MCF 10A (cell line): ENCODE data around the gene ZBTB7A. TPM values are rescaled to one million over a fixed set of nuclear protein-coding genes. Genes with fewer than 3 reads are reported as not detected.
A peak's percentile ranks its signal among the peaks of the same experiment; 100 is the strongest.

Experiments
- BruUV-seq: library from RNA; stranded (reverse); fragments of 400-500 nt; replicated peaks from 2 replicates; lab custom pipeline; 2021; lab: Mats Ljungman, UMichigan
- CTCF ChIA-PET: fragments of 300-600 bp; sonication (Branson Sonifier 250); formaldehyde crosslinking; extraction: SDS; loops from one replicate; lab custom pipeline; 2021; ENCODE audit warnings: antibody characterized with exemption, inconsistent platforms; lab: Yijun Ruan, JAX
- POLR2A ChIA-PET: fragments of 300-600, 350-650 bp; sonication (Branson Sonifier 250); formaldehyde crosslinking; extraction: SDS; loops from one replicate; lab custom pipeline; 2020; ENCODE audit warnings: antibody characterized with exemption, inconsistent platforms; lab: Yijun Ruan, JAX
- DNase-seq: peaks from one replicate; pipeline ENCODE4 v3.0.0-alpha.2; 2018; ENCODE audit not compliant: unreplicated experiment
- H3K27ac Mint-ChIP-seq: one replicate; pipeline ENCODE4 v1.8.0; 2022; ENCODE audit warnings: mild to moderate bottlenecking, low read depth, mixed read lengths; ENCODE audit not compliant: unreplicated experiment
- H3K27me3 Mint-ChIP-seq: one replicate; pipeline ENCODE4 v1.8.0; 2022; ENCODE audit warnings: mixed read lengths; ENCODE audit not compliant: insufficient read depth, unreplicated experiment
- H3K36me3 Mint-ChIP-seq: one replicate; pipeline ENCODE4 v1.8.0; 2022; ENCODE audit warnings: mild to moderate bottlenecking, moderate library complexity, mixed read lengths; ENCODE audit not compliant: insufficient read depth, unreplicated experiment
- H3K4me1 Mint-ChIP-seq: one replicate; pipeline ENCODE4 v1.8.0; 2022; ENCODE audit warnings: mixed read lengths; ENCODE audit not compliant: insufficient read depth, unreplicated experiment
- H3K4me3 Mint-ChIP-seq: one replicate; pipeline ENCODE4 v1.8.0; 2022; ENCODE audit warnings: mild to moderate bottlenecking, moderate library complexity, mixed read lengths; ENCODE audit not compliant: unreplicated experiment
- H3K9me3 Mint-ChIP-seq: one replicate; pipeline ENCODE4 v1.8.0; 2022; ENCODE audit warnings: mixed read lengths; ENCODE audit not compliant: unreplicated experiment
- intact Hi-C: fragments of 100-400 bp; cut with micrococcal nuclease; formaldehyde crosslinking; loops from 2 replicates; pipeline ENCODE4 v1.14.1; 2022
- total RNA-seq: library from RNA; stranded (reverse); gene quantifications from 2 replicates; pipeline ENCODE4 v1.2.3, GENCODE V29; 2022
- TF ChIP-seq, protein P1 (sequence below): fragments of 200-600 bp; IDR thresholded peaks from one replicate; pipeline ENCODE4 v1.8.0; 2022; ENCODE audit warnings: antibody characterized with exemption, mild to moderate bottlenecking; ENCODE audit not compliant: unreplicated experiment

ZBTB7A gene
- total RNA-seq, 1 experiment from 2014 or later, result 35.1 TPM

DNA sequence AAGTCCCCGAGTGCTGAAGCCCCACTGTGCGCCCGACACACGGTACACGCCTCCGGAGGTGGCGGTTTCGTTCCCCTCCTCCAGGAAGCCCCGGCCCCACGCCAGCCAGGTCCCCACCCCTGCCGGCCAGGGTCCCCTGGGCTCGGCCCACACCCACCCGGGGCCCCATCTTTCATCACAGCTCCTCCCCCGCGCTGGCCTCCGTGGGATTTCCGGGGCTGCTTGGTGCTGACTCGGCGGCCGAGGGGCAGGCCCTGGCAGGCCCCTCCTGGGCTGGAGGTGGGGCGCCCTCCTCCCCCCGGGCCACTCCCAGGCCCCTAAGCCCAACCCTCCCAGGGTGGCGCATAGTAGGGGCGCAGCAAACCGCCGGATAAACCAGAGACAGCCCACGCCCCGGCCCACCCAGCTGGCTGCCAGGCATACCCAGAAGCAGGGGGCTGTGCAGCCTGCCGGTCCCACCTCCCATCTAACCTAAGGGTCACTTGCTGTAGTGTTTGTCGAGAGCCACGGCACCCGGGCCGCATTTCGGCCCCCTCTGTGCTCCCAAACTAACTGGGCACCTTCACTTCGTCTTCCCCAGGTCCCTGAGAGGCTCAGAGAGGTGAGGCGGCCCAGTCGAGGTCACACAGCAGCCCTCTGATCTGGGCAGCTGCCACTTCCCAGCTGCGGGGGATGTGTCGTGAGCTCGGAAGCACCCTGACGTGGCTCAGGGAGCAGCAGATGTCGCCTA, 6.6 kb downstream of the ZBTB7A start:
- TF ChIP-seq, protein P1, sequence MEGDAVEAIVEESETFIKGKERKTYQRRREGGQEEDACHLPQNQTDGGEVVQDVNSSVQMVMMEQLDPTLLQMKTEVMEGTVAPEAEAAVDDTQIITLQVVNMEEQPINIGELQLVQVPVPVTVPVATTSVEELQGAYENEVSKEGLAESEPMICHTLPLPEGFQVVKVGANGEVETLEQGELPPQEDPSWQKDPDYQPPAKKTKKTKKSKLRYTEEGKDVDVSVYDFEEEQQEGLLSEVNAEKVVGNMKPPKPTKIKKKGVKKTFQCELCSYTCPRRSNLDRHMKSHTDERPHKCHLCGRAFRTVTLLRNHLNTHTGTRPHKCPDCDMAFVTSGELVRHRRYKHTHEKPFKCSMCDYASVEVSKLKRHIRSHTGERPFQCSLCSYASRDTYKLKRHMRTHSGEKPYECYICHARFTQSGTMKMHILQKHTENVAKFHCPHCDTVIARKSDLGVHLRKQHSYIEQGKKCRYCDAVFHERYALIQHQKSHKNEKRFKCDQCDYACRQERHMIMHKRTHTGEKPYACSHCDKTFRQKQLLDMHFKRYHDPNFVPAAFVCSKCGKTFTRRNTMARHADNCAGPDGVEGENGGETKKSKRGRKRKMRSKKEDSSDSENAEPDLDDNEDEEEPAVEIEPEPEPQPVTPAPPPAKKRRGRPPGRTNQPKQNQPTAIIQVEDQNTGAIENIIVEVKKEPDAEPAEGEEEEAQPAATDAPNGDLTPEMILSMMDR, result no peak
- H3K27me3 Mint-ChIP-seq, result no peaks in the 10 kb centered on the region
- peak overlapping the region; percentile 70 for H3K27ac Mint-ChIP-seq
- intact Hi-C loops, result loop anchor here (5.0 to 10.0 kb wide), 2 partner anchors 73 to 145 kb away; partner anchors contain the start of gene EEF2
- peak; percentile 80 for DNase-seq
- ChIA-PET CTCF (interaction anchor here (0.6 to 0.7 kb wide), 2 partner anchors 91 to 142 kb away, joined by 3 to 6 read pairs; no protein-coding TSS in a partner anchor), POLR2A (interaction anchor here (0.6 to 3.9 kb wide), 3 partner anchors 71 to 1976 kb away, joined by 4 to 19 read pairs (median 4); partner anchors contain the start of gene EEF2)
- BruUV-seq, result no TSS peak
- peaks cover 17% of the 10 kb centered on the region for H3K4me1 Mint-ChIP-seq
- H3K9me3 Mint-ChIP-seq, result no peaks in the 10 kb centered on the region
- peaks cover 47% of the 10 kb centered on the region for H3K36me3 Mint-ChIP-seq
- peak overlapping the region; percentile 68 for H3K4me3 Mint-ChIP-seq

DNA sequence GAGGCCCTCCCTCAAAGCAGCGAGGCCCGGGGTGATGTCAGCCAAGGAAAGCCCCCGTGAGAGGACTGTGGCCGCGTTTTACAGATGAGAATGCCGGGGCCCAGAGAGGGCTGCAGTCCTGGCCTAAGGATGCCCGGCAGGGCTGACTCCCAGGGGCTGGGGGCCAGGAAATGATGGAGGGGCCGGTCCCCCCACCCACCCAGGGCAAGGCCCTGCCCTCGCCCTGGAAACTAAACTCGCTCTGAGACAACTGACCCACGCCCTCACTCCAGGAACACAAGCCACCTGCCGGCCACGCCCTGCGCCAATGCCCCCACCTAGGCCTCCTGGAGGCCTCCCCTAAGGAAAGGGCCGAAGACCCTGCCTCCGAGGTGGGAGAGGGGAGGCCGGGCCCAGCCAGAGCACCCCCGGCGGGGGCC, 7.2 kb downstream of the ZBTB7A start:
- TF ChIP-seq, protein P1, result no peak
- Mint-ChIP-seq H3K27me3 (no peaks in the 10 kb centered on the region), H3K9me3 (no peaks in the 10 kb centered on the region), H3K4me1 (peaks cover 17% of the 10 kb centered on the region), H3K27ac (peak overlapping the region; percentile 70), H3K36me3 (peaks cover 49% of the 10 kb centered on the region), H3K4me3 (peak overlapping the region; percentile 68)
- intact Hi-C loops, result loop anchor here (5.0 kb wide), 1 partner anchor 72 kb away; the partner anchor contains the start of gene EEF2
- DNase-seq, result peak; percentile 44
- POLR2A ChIA-PET, result interaction anchor here (0.8 to 3.9 kb wide), 2 partner anchors 72 to 74 kb away, joined by 4 to 19 read pairs; partner anchors contain the start of gene EEF2
- no TSS peak for BruUV-seq
- CTCF ChIA-PET, result interaction anchor here (0.6 kb wide), 1 partner anchor 73 kb away, joined by 3 read pairs; no protein-coding TSS in a partner anchor

DNA sequence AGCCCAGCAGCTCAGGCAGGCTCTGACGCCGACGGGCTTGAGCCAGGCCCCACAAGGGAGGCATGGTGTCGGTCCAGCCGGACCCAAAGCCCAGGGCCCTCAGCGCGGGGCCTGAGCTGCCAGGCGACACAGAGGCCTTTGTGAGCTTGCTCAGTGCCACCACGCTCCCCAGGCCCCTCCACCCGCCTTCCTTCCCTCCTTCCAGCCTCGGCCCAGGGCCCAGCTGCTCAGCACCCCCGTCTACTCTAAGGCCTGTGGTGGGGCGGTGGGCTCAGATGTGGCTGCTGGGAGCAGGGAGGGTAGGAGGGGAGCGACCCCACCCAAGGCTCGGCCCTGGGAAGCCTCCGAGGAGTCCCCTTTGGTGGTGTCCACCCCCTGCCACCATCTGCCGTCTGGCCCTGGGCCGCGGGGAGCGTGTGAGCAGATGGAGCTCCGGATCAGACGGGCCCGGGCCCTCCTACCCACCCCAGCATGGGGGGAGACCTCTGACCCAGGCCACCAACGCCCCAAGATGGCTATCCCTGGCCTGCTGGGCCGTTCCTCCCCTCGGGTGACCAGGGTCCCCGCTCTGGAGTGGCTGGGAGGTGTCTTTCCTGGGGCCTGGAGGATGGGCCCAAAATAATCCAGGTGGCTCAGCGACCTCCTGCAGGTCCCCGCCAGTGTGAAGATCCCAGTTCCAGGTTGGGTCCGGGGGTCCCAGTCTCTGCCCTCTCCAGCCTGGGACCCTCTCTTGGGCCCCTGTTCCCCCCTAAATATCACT, 7.8 kb downstream of the ZBTB7A start:
- POLR2A ChIA-PET, result interaction anchor here (0.9 to 3.9 kb wide), 6 partner anchors 9 to 917 kb away, joined by 3 to 19 read pairs (median 6); partner anchors contain the start of genes DAPK3, EEF2 and PIAS4
- Mint-ChIP-seq H3K27ac (peak overlapping the region; percentile 70), H3K4me1 (peaks cover 16% of the 10 kb centered on the region), H3K27me3 (no peaks in the 10 kb centered on the region), H3K9me3 (no peaks in the 10 kb centered on the region), H3K4me3 (peak overlapping the region; percentile 68), H3K36me3 (peaks cover 55% of the 10 kb centered on the region)
- TF ChIP-seq, protein P1, result no peak
- intact Hi-C loops, result loop anchor here (5.0 kb wide), 1 partner anchor 72 kb away; the partner anchor contains the start of gene EEF2
- DNase-seq, result no peak
- CTCF ChIA-PET, result interaction anchor here (0.6 kb wide), 3 partner anchors 69 to 236 kb away, joined by 3 to 4 read pairs (median 3); no protein-coding TSS in a partner anchor
- BruUV-seq, result TSS peak; percentile 47
